RCC 7860 (cell line): Measurements from ENCODE around the gene WASHC2A.
A peak's percentile ranks its signal among the peaks of the same experiment; 100 is the strongest.
"Not testable (repeated sequence)": the region's sequence is repeated elsewhere in the genome, so short reads cannot be mapped to it uniquely, and the experiment has no call there.

Experiments used
- DNase-seq: peaks from one replicate; pipeline ENCODE4 v3.0.0-alpha.2; 2015; ENCODE audit warnings: low spot score
- FAIRE-seq: peaks from 2 replicates; lab custom pipeline; 2012; peaks lifted over from hg19 to GRCh38; lab: Jason Lieb, UNC

Gene WASHC2A

DNA sequence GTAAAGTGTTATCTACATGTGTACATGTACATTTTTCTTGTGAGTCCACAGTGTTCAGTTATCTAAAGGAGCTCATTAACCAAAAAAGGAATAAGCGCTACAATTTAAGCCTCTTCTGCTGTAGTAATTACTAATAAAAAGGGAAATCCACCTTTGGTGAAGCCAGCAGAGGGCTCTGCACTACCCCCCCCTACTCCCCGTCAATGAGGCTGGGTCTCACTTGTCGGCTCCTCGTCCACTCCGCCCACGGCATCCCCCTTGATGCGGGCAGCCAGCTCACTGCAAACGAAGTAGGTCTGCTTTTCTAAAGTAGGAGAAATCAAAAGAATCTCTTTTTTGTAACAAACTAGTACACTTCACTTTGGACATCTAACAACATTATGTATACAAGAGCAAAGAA, 4.7 kb upstream of the WASHC2A start:
- DNase-seq (no peak), FAIRE-seq (no peak)

DNA sequence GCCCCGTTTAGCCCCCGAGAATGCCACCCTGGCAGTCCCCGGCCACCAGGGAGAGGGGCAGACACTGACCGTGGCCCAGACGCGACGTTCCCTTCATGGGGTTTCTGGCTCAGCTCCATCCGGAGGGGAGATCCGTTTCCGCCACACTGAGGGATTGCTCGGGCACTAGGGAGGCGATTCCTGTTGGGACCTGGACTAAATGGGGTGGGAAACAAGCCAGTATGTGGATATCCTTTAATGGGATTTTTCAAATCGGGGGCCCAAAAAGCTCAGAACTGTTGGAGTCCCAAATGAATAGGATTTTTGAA, 552 bp downstream of the WASHC2A start:
- FAIRE-seq = not testable (repeated sequence)

DNA sequence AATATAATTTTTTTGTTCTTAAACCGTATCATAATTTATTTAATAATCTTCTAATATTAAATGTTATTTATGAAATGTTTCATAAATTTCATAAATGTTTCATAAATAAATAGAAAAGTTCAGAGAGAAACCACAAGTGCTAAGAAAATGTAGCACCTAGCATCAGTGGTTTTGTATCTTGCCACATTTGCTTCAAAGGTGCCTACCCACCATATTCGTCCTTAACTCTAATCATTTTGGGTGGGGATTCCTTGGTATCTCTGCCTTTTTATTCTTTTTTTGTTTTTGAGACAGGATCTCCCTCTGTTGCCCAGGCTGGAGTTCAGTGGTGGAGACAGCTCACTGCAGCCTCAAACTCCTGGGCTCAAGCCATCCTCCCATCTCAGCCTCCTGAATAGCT, 7.4 kb downstream of the WASHC2A start:
- FAIRE-seq = peak; percentile 67
- not testable (repeated sequence) for DNase-seq

More for the DNA sequence above, 552 bp downstream of the WASHC2A start:
- not testable (repeated sequence) for DNase-seq

DNA sequence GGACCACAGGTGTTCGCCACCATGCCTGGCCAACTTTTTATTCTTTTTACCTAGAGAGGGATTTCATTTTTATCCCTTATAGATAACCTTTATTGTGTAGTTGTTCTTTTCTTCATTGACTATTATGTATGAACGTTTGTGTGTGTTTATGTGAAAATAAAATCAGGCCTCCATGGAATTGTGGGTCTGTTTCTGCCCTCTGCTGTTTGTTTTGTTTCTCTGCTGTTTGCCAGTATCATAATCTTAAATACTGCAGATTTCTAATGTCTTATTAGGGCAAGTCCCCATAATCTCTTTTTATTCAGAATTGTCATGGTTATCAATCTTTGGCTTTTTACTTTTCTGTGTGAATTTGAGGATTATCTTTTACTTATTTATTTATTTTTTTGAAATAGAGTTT, 7.8 kb downstream of the WASHC2A start:
- FAIRE-seq, DNase-seq: not testable (repeated sequence)

DNA sequence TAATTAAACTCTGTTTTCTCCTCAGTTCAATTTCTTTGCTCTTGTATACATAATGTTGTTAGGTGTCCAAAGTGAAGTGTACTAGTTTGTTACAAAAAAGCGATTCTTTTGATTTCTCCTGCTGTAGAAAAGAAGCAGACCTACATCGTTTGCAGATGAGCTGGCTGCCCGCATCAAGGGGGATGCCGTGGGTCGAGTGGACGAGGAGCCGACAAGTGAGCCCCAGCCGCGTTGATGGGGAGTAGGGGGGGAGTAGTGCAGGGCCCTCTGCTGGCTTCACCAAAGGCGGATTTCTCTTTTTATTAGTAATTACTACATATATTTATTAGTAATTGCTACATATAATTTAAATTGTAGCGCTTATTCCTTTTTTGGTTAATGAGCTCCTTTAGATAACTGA, 23.6 kb downstream of the WASHC2A start:
- FAIRE-seq, DNase-seq: not testable (repeated sequence)

DNA sequence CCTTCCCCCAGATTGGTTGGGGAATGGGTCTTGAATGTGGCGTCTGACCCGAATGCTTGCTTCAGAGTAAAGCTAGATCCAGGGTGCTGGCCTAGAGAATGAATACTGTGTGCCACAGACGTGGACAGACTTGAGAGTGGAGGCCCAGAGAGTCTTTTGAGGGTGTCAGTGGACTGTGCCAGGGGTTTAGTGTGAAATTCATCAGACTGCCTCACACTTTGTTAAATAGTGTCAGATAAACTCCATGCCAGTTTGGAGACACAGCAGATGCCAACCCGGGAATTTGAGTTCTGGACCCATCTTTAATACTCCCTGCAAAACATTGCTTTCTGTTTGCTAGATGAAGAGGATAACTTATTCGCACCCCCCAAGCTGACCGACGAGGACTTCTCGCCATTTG, 25.2 kb downstream of the WASHC2A start:
- FAIRE-seq, DNase-seq: not testable (repeated sequence)

DNA sequence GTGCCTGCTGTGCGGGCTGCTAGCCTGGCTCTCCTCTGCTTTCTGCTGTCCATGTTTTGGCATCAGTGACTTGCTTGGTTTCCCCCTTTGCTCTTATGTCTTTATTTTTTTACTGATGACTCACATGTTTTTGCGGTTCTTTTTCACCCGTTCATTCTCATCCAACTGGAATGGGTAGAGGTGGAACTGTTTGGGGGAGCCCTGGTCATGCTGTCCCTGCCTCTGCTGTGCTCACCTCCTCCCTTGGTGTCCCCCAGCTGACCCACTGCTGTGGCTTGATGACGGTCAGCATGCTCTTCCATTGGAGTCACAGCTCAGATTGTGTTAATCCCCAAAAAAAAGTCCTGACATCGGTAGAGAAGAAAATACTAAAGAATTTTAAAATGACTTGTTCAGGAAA, 26.9 kb downstream of the WASHC2A start:
- DNase-seq, FAIRE-seq: not testable (repeated sequence)

DNA sequence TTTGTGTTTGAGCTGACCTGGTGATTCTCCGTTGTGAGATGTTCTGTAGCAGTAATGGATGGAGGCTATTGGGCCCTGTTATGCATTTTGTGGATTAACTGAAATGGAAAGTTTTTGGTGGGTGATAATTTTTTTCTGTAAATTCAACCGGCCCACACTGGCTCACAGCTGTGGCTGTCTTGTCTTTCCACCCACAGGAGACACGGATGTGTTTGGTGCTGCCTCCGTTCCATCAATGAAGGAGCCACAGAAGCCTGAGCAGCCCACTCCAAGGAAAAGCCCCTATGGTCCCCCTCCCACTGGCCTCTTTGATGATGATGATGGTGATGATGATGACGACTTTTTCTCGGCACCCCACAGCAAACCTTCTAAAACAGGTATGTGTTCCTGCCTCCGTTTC, 27.6 kb downstream of the WASHC2A start:
- DNase-seq, FAIRE-seq: not testable (repeated sequence)

GRCh38 chr10:50096722-50097121, 29.0 kb downstream of the WASHC2A start:
- not testable (repeated sequence) for FAIRE-seq, DNase-seq

- DNase-seq, FAIRE-seq: not testable (repeated sequence)
Observed at GRCh38 chr10:50098645-50099044, 30.9 kb downstream of the WASHC2A start.

DNA sequence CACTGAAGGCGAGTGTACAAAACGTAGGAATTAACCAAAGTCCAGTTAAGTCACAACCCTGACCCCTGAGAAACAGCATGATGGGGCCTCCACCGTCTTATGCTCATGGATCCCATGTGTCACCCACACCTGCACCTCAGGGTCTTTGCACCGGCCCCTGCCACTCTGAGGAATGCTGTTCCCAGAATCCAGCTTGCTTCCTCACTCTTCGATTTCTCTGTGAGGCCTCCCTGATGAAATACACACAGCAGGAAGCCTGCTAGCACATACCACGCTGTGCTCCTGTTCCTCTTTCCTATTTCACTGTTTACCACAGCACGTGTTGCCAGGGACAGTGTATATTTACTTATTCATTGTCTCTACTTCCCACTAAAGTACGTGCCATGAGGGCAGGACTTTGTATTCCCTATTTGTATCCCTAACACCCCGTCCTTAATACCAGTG, 33.4 kb downstream of the WASHC2A start:
- not testable (repeated sequence) for FAIRE-seq, DNase-seq

DNA sequence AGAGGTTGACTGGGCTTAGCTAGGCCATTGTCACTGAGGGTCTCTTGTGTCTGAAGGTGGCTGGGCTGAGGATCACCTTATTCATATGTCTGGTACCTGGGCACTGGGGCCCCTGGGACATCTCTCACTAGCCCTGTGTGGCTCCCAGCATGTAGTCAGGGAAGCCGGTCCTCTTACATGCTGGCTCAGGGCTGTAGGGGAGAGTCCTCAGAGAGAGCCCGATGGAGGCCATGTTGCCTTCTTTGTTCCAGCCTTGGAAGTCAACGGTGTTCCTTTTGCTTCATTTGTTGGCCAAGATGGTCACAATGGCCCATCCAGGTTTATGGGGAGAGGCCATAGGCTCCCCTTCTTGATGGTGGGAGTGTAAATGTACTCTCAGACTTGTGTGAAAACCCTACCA, 34.0 kb downstream of the WASHC2A start:
- not testable (repeated sequence) for FAIRE-seq, DNase-seq

- not testable (repeated sequence) for DNase-seq, FAIRE-seq
Observed at GRCh38 chr10:50102267-50102666, 34.5 kb downstream of the WASHC2A start.

DNA sequence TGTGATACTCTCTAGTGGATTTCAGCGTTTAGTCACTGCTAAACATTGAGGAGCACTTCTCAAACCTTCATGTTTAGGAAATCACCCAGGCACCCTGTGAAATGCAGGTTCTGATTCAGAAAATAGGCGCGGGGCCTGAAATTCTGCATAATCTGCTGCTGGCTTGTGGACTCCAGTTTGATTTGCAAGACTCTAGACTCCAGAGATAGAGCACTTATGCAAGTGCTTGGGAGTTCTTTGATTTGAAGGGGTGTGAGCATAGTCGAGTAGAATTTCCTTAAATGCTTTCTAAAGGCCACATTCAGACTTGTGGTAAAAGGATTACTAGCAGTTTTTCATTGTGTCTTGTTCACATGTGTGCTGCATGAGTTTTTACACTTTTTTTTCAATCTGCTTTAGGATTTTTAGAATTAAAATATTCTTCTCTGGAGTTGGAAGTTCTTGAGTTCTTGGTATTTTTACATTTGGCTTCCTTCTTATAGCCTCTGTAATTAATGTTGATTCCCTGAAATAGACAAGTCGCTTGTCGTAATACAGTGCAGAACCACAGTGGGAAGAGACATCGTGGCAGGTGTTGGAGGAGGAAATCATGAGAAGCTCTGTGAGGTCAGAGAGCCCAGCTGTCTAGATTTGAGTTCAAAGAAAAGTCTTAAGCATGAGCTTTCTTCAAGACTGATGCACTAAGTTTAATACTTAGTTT, 41.4 kb downstream of the WASHC2A start:
- DNase-seq, FAIRE-seq: not testable (repeated sequence)

DNA sequence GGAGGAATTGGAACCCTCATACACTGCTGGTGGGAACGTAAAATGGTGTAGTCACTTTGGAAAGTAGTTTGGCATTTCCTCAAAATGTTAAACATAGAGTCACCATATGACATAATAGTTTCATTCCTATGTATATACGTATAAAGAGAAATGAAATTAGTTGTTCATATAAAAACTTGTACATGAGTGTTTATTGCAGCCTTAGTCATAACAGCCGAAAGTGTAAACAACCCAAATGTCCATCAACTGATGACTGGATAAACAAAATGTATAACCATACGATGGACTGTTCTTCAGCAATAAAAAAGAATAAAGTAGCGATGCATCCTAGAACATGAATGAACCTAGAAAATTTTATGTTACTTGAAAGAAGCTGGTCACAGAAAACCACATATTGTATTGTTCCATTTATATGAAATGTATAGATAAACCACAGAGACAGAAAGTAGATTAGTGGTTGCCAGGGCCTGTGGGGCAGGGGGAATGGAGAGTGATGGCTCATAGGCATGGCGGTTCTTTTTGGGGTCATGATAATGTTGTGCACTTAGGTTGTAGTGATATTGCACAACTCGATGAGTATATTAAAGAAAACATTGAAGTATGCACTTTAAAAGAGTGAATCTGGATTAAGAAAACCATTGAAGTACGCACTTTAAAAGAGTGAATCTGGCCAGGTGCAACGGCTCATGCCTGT, 44.8 kb downstream of the WASHC2A start:
- not testable (repeated sequence) for FAIRE-seq, DNase-seq

DNA sequence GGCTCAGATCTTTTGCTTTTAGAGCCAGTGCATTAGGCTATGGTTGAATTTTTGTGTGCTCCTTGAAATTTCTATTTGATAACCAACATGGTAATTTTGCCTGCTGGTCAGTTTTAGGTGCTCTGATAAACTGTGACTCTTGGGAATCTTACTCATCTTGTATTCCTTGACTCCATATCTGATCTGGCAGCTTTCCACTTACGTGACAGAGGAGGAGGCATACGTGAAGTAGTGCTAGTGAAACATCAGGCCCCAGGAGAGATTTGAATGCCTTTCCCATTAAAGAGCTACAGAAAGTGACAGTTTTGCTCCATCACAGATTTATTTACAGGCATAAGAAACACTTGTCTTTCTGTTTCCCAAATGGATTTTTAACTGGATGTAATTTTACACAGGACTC, 59.0 kb downstream of the WASHC2A start:
- not testable (repeated sequence) for DNase-seq, FAIRE-seq

DNA sequence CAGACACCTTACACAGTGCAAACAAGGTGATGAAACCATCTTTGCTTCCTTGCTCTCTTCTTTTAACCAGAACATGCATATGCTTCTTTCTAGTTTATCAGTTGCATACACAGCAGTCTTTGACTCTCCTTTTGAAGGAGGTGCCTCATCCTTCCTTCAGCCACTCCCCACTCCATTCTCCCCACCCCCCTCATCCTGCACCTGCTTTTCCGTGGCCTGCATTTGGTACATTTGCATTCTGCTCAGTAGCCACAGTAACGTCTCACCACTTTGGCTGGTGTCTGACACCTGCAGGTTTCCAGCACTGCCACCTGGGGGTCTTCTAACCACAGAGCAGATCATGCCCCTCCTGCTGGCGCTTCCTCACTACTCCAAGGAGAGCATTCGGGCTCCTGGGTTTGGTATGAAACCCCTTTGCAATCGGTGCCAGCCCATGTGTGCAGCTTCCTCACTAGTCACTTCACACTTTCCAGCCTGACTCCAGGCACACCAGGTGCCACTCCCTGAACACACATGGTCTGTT, 60.1 kb downstream of the WASHC2A start:
- not testable (repeated sequence) for DNase-seq, FAIRE-seq

DNA sequence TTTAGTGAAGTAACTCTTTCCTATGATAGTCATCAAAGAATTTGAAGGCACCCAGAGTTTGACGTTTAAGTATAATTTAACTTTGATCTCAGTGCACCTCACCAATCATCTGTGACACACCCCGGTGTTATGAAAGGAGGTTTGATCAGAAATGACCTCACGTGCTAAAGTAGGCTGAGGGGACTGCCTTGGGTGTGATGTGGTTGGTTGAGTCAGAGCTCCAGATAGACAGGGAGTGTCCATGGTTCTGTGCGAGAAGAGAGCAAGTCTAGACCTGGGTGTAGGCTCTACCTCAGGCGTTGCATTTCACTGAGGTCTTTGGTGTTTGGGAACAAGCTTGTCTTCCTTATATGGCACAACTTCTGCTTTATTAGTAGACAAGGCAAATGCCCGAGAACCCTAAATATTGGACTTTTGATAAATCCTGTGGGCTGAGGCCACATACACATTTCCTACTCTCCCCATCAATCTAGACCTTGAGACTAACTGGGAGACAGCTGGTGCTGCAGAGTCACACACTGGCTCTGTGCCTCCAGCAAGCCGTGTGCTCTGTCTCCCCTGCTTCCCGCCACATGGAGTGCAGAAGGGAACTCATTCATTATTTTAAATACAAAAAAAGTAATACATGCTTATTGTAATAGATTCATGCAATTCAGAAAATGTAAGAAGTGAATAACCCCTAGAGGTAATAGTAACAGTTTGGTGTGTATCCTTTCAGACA, 63.7 kb downstream of the WASHC2A start:
- not testable (repeated sequence) for DNase-seq, FAIRE-seq

DNA sequence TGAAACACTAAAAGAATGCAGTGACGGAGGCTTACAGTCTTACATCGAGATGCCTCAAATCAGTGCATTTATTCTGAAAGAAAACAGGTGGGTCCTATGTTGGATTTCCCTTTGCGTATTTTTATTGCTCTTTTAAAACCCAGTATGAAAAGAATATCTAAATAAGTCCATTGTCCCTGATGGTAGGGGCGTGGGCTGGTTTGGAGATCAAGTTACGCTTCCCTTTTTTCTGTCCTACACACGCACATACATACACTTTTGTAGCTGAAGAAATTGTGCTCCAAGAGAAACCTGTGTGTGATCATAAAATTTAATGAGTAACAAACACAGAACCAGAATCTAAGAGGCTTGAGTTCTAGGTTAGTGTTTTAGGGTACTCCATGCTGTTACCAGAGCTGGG, 64.6 kb downstream of the WASHC2A start:
- FAIRE-seq, DNase-seq: not testable (repeated sequence)

DNA sequence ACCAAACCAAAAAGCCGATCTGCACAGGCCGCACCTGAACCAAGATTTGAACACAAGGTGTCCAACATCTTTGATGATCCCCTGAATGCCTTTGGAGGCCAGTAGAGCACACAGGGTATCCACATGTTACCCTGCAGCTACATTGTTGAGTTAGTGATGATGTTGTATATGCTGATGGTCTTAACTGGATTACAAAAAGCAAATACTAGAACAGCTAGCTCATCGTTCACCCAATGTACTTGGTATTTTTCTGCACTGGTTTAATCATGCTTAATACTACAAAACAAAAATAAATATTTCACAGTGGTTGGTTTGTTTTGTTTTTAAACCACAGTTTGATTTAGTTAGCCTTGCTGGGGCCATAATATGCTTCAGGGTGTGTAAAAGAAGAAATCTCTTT, 65.1 kb downstream of the WASHC2A start:
- FAIRE-seq, DNase-seq: not testable (repeated sequence)
